ENCODE results near the gene NFATC2. TPM values are rescaled to one million over a fixed set of nuclear protein-coding genes. Genes with fewer than 3 reads are reported as not detected.

NFATC2 gene
- total and polyA plus RNA-seq, 2 experiments from 2014 or later: 4.9 to 8.3 TPM

DNA sequence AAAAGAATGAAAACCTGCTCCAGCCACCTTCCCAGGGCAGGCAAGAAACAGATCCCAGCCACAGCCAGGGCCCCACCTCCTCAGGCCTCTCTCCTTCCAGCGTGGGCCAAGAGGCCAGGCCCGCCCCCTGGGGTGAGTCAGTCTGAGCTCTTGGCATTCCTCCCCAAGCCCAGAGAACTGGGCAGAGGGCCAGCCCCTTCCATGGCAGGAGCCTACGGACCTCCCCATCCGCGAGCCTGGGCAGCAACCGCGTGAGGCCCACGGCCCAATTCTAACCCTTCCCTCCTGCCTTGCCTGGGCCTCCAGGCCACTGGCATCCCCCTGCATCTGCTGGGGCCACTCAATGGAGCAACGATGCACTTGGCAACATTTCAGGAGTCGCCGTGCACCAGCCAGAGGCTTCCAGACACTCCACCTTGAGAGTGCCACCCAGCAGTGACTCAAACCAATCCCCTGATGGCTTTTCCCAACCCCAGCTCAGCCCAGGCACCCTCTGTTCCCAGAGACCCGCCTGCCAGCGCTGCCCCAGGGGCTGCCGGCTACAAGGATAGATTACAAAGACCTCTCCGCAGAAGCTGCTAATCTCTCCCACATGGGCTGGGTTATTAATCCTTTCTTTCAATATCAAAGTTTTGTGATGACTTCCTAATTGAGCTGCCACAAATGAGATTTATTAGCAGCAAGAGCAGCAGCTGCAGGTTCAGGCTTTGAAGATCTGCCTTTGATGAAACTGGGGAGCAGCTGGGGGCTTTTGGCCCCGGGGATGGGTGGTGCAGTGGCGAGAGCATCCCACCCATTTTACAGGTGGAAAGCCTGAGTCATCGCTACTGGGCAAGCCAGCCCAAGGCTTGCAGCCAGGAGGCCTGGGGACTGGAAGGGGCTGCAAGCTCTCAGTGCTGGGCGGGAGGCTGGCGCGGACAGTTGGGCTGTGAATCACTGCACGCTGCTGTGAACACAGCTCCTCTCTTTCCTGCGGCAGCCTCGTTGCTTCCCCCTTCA is 85.7 kb downstream of the NFATC2 start:
- no peak for TF ChIP-seq EZH2 (IDR thresholded peaks at IDR 0.05; ENCODE audit: borderline replicate concordance)
- TF ChIP-seq EZH2phosphoT487 (IDR thresholded peaks at IDR 0.05; ENCODE audit: low read depth, severe bottlenecking, unreplicated experiment): no peak
- TF ChIP-seq, protein P1, sequence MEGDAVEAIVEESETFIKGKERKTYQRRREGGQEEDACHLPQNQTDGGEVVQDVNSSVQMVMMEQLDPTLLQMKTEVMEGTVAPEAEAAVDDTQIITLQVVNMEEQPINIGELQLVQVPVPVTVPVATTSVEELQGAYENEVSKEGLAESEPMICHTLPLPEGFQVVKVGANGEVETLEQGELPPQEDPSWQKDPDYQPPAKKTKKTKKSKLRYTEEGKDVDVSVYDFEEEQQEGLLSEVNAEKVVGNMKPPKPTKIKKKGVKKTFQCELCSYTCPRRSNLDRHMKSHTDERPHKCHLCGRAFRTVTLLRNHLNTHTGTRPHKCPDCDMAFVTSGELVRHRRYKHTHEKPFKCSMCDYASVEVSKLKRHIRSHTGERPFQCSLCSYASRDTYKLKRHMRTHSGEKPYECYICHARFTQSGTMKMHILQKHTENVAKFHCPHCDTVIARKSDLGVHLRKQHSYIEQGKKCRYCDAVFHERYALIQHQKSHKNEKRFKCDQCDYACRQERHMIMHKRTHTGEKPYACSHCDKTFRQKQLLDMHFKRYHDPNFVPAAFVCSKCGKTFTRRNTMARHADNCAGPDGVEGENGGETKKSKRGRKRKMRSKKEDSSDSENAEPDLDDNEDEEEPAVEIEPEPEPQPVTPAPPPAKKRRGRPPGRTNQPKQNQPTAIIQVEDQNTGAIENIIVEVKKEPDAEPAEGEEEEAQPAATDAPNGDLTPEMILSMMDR (IDR thresholded peaks at IDR 0.05; ENCODE audit: poor library complexity): no peak
- Histone ChIP-seq H4K20me1 (ENCODE audit: insufficient read depth, poor library complexity, severe bottlenecking) (no peaks in the 10 kb centered on the region), H3K4me3 (no peak overlapping the region), H2AFZ (no peak overlapping the region), H3K36me3 (replicated peaks; ENCODE audit: insufficient read depth, low read depth) (no peaks in the 10 kb centered on the region), H3K9me3 (ENCODE audit: low read depth) (no peaks in the 10 kb centered on the region), H3K27me3 (no peaks in the 10 kb centered on the region), H3K9me2 (replicated peaks; ENCODE audit: insufficient read depth) (no peaks in the 10 kb centered on the region), H3K79me2 (no peaks in the 10 kb centered on the region), H3K4me1 (ENCODE audit: insufficient read depth) (peaks cover 10% of the 10 kb centered on the region), H3K27ac (peak overlapping the region; percentile 69), H3K4me2 (peak overlapping the region; percentile 41)
- WGBS (ENCODE audit: low lambda C conversion rate, missing lambda C conversion rate): 61% methylated on average over 24 of the region's 24 CpGs
- peak; percentile 93 for DNase-seq (ENCODE audit: low spot score)

DNA sequence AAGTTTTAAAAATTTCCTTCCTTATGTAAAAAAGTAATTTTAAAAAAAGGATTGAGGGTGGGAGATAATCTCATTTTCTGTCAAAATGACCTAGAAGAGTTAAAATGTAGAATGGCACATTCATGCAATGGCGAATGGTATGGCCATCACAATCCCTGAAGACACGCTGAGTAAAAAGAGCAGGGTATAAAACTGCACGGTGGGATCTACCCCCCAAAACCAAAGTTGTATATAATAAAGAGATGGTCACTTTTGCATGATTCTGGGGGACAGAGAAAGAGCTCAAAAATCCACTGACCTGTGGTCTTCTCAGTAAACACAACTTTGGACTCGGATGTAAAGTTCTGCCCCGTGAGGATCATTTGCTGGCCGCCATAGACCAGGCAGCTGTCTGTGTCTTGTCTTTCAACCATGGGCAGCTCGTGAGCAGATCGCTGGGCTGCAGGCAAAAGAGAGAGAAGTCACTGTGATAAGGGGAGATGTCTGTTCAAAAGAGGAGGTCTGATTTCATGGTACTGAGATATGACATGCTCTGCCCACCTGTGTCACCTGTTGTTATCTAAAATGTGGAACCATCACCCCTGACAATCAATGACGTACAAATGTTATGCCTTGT is 88.2 kb downstream of the NFATC2 start:
- no peaks in the 10 kb centered on the region for H3K79me2 ChIP-seq
- H2AFZ ChIP-seq: no peak overlapping the region
- H3K4me2 ChIP-seq: no peak overlapping the region
- H3K4me3 ChIP-seq: no peak overlapping the region
- H3K27ac ChIP-seq: no peak overlapping the region
- no peaks in the 10 kb centered on the region for H3K36me3 ChIP-seq (replicated peaks; ENCODE audit: insufficient read depth, low read depth)
- H3K9me2 ChIP-seq (replicated peaks; ENCODE audit: insufficient read depth): no peaks in the 10 kb centered on the region
- TF ChIP-seq EZH2phosphoT487 (IDR thresholded peaks at IDR 0.05; ENCODE audit: low read depth, severe bottlenecking, unreplicated experiment) (no peak), EZH2 (IDR thresholded peaks at IDR 0.05; ENCODE audit: borderline replicate concordance) (no peak)
- TF ChIP-seq, protein P1 (IDR thresholded peaks at IDR 0.05; ENCODE audit: poor library complexity): no peak
- H3K9me3 ChIP-seq (ENCODE audit: low read depth): no peaks in the 10 kb centered on the region
- 97% methylated on average over 9 of the region's 9 CpGs for WGBS (ENCODE audit: low lambda C conversion rate, missing lambda C conversion rate)
- DNase-seq (ENCODE audit: low spot score): no peak
- peaks cover 10% of the 10 kb centered on the region for H3K4me1 ChIP-seq (ENCODE audit: insufficient read depth)
- H4K20me1 ChIP-seq (ENCODE audit: insufficient read depth, poor library complexity, severe bottlenecking): no peaks in the 10 kb centered on the region
- no peaks in the 10 kb centered on the region for H3K27me3 ChIP-seq

DNA sequence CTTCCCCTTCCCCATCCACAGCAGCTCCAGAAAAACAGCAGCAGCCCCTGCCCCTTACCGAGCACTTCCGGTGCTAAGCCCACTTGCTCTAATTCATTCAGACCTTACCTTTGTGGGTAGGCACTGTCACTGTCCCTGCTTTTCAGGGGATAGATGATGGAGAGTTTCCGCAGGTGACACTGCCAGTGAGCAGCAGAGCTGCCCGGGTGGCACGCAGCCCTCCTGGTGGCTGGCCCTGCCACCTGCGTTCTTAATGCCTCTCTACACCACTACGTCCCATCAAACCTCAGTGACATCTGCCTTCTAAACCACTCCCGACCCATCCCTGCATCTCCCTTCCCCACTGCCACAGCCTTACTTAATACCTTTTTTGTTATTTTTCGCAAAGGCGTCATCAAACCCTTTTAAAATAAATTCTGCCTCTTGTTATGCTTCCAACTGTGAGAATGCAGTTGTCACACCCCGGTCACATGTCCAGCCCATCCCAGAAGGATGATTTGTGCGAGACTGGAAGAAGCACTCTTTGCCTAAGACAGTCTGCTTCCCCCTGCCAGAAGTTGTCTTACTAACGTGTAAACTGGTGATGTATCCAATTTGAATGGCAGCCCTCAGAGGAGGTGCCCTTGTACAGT is 89.7 kb downstream of the NFATC2 start:
- 94% methylated on average over 13 of the region's 13 CpGs for WGBS (ENCODE audit: low lambda C conversion rate, missing lambda C conversion rate)
- no peaks in the 10 kb centered on the region for H3K79me2 ChIP-seq
- TF ChIP-seq EZH2 (IDR thresholded peaks at IDR 0.05; ENCODE audit: borderline replicate concordance) (no peak), EZH2phosphoT487 (IDR thresholded peaks at IDR 0.05; ENCODE audit: low read depth, severe bottlenecking, unreplicated experiment) (no peak)
- TF ChIP-seq, protein P1 (IDR thresholded peaks at IDR 0.05; ENCODE audit: poor library complexity): no peak

More for the DNA sequence above, 89.7 kb downstream of the NFATC2 start:
- Histone ChIP-seq H3K27ac (no peak overlapping the region), H3K9me3 (ENCODE audit: low read depth) (no peaks in the 10 kb centered on the region), H3K9me2 (replicated peaks; ENCODE audit: insufficient read depth) (no peaks in the 10 kb centered on the region), H3K4me1 (ENCODE audit: insufficient read depth) (peaks cover 10% of the 10 kb centered on the region), H3K4me3 (no peak overlapping the region), H3K4me2 (no peak overlapping the region), H3K36me3 (replicated peaks; ENCODE audit: insufficient read depth, low read depth) (no peaks in the 10 kb centered on the region), H3K27me3 (no peaks in the 10 kb centered on the region), H2AFZ (no peak overlapping the region), H4K20me1 (ENCODE audit: insufficient read depth, poor library complexity, severe bottlenecking) (no peaks in the 10 kb centered on the region)
- no peak for DNase-seq (ENCODE audit: low spot score)
